B cell (primary cell): Measurements from ENCODE around the gene HLX.

Experiments used
- EZH2 ChIP-seq: IDR thresholded peaks from 2 replicates; pipeline ENCODE4 v1.6.1; 2012; ENCODE audit warnings: borderline replicate concordance, low read depth, mild to moderate bottlenecking, moderate library complexity, low read length; ENCODE audit not compliant: insufficient read depth, poor library complexity, severe bottlenecking
- TF ChIP-seq, protein P1 (sequence below): fragments of 200-600 bp; IDR thresholded peaks from one replicate; pipeline ENCODE4 v1.8.0; 2022; ENCODE audit warnings: antibody characterized with exemption, mild to moderate bottlenecking

DNA sequence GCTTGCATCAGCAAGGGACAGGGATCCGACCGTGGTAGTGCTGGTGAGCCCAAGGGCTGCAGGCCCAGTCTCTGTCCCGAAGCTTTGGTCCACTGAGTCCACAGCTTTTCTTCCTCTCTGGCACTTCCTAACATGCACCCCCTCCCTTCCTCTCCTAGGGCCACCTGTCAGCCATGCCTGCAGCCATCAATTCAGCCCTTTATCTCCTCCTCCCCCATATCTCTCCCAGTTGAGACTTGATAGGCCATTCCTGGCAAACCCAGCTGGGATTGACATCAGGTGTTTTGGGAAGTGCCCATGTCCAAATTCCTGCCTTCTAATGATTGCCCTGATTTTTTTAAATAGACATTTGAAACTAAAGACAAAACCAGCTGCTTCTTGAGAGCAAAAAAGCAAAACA lies 25.6 kb downstream of the HLX start:
- TF ChIP-seq, protein P1, sequence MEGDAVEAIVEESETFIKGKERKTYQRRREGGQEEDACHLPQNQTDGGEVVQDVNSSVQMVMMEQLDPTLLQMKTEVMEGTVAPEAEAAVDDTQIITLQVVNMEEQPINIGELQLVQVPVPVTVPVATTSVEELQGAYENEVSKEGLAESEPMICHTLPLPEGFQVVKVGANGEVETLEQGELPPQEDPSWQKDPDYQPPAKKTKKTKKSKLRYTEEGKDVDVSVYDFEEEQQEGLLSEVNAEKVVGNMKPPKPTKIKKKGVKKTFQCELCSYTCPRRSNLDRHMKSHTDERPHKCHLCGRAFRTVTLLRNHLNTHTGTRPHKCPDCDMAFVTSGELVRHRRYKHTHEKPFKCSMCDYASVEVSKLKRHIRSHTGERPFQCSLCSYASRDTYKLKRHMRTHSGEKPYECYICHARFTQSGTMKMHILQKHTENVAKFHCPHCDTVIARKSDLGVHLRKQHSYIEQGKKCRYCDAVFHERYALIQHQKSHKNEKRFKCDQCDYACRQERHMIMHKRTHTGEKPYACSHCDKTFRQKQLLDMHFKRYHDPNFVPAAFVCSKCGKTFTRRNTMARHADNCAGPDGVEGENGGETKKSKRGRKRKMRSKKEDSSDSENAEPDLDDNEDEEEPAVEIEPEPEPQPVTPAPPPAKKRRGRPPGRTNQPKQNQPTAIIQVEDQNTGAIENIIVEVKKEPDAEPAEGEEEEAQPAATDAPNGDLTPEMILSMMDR: no peak
- no peak for TF ChIP-seq EZH2
